HepG2 (cell line): ENCODE data around the gene PSMC3IP. TPM values are rescaled to one million over a fixed set of nuclear protein-coding genes. Genes with fewer than 3 reads are reported as not detected.
A peak's percentile ranks its signal among the peaks of the same experiment; 100 is the strongest.

Experiments used
- ARID2 ChIP-seq: sonication (generic); formaldehyde crosslinking; IDR thresholded peaks from 2 replicates; pipeline ENCODE4 v1.8.1; 2022; ENCODE audit warnings: mild to moderate bottlenecking, missing genetic modification reagents, borderline replicate concordance
- ATRX ChIP-seq: sonication (generic); formaldehyde crosslinking; IDR thresholded peaks from 2 replicates; pipeline ENCODE4 v1.4.0; 2020; ENCODE audit warnings: missing genetic modification reagents, borderline replicate concordance
- FOXK2 ChIP-seq: fragments of 450-650 bp; IDR thresholded peaks from 2 replicates; pipeline ENCODE4 v1.6.1; 2016
- FOXM1 ChIP-seq: sonication (generic); formaldehyde crosslinking; IDR thresholded peaks from 2 replicates; pipeline ENCODE4 v1.5.0; 2020; ENCODE audit warnings: missing genetic modification reagents
- FOXP1 ChIP-seq, 2 experiments: fragments of 450-650 bp in 1 of 2; IDR thresholded peaks; 2 replicates each; pipeline ENCODE4 v1.6.1; 2017 to 2018; ENCODE audit warnings: antibody characterized with exemption in 1 of 2
- MED13 ChIP-seq: sonication (generic); formaldehyde crosslinking; IDR thresholded peaks from 2 replicates; pipeline ENCODE4 v1.5.0; 2020; ENCODE audit warnings: missing genetic modification reagents
- NONO ChIP-seq, 2 experiments: fragments of 450-650 bp in 1 of 2; sonication (generic) in 1 of 2; formaldehyde crosslinking in 1 of 2; IDR thresholded peaks in 1 of 2; conservative IDR thresholded peaks in 1 of 2; 2 replicates each; pipeline versions ENCODE4 v1.6.1 to v1.8.0; 2017 to 2022; ENCODE audit warnings: mild to moderate bottlenecking in 1 of 2, missing genetic modification reagents in 1 of 2, moderate library complexity in 1 of 2
- PAF1 ChIP-seq: IDR thresholded peaks from 2 replicates; pipeline ENCODE4 v1.6.1; 2016; ENCODE audit warnings: missing genetic modification reagents, missing compliant biosample characterization
- POLR2AphosphoS5 ChIP-seq: IDR thresholded peaks from 2 replicates; pipeline ENCODE4 v1.6.1; 2012; ENCODE audit warnings: low read depth, low read length
- RBM22 ChIP-seq: fragments of 200-400 bp; formaldehyde crosslinking; optimal IDR thresholded peaks from 2 replicates; pipeline ENCODE3; 2017; ENCODE audit warnings: mild to moderate bottlenecking, low read length, moderate library complexity
- SALL1 ChIP-seq: sonication (generic); formaldehyde crosslinking; IDR thresholded peaks from 2 replicates; pipeline ENCODE4 v1.8.0; 2022; ENCODE audit warnings: mild to moderate bottlenecking, missing genetic modification reagents
- SIX4 ChIP-seq: sonication (generic); formaldehyde crosslinking; IDR thresholded peaks from 2 replicates; pipeline ENCODE4 v1.4.0; 2020; ENCODE audit warnings: missing genetic modification reagents
- TCF7 ChIP-seq: sonication (generic); IDR thresholded peaks from 2 replicates; pipeline ENCODE4 v1.6.1; 2016; ENCODE audit warnings: antibody characterized with exemption, low read depth
- ZBTB1 ChIP-seq: sonication (generic); formaldehyde crosslinking; IDR thresholded peaks from 2 replicates; pipeline ENCODE4 v1.4.0; 2020; ENCODE audit warnings: missing genetic modification reagents, borderline replicate concordance
- ZIK1 ChIP-seq: sonication (generic); formaldehyde crosslinking; IDR thresholded peaks from 2 replicates; pipeline ENCODE4 v1.5.0; 2020; ENCODE audit warnings: mild to moderate bottlenecking, low read depth, missing genetic modification reagents, borderline replicate concordance
- ZNF225 ChIP-seq: sonication (generic); formaldehyde crosslinking; IDR thresholded peaks from 2 replicates; pipeline ENCODE4 v1.4.0; 2020; ENCODE audit warnings: mild to moderate bottlenecking, missing genetic modification reagents
- ZNF30 ChIP-seq: sonication (generic); formaldehyde crosslinking; IDR thresholded peaks from 2 replicates; pipeline ENCODE4 v1.5.0; 2020; ENCODE audit warnings: mild to moderate bottlenecking, missing genetic modification reagents
- ZNF34 ChIP-seq: sonication (generic); formaldehyde crosslinking; IDR thresholded peaks from 2 replicates; pipeline ENCODE4 v1.4.0; 2020; ENCODE audit warnings: mild to moderate bottlenecking, missing genetic modification reagents, borderline replicate concordance
- ZNF598 ChIP-seq: sonication (generic); formaldehyde crosslinking; IDR thresholded peaks from 2 replicates; pipeline ENCODE4 v1.5.1; 2020; ENCODE audit warnings: mild to moderate bottlenecking, missing genetic modification reagents, borderline replicate concordance
- ZNF614 ChIP-seq: IDR thresholded peaks from 2 replicates; pipeline ENCODE4 v1.6.1; 2018; ENCODE audit warnings: missing biosample characterization, missing genetic modification reagents, inconsistent platforms, borderline replicate concordance
- ZNF761 ChIP-seq: sonication (generic); formaldehyde crosslinking; conservative IDR thresholded peaks from 2 replicates; pipeline ENCODE4 v1.4.0; 2020; ENCODE audit warnings: mild to moderate bottlenecking, missing genetic modification reagents
- polyA plus RNA-seq, 8 experiments: library from polyadenylated mRNA; depleted of rRNA in 3 of 8; stranded (reverse) in 7 of 8; unstranded in 1 of 8; fragments of >200 nt; fragmentation: Illumina TruSeq in 4 of 8; extraction: Trizol in 4 of 8; gene quantifications; 2 replicates each; pipeline versions ENCODE4 v1.2.1 to v1.2.3, GENCODE V29; 2011 to 2016; ENCODE audit warnings: low read depth in 4 of 8, missing spikeins in 1 of 8, mixed read lengths in 1 of 8; ENCODE audit not compliant: insufficient read depth in 1 of 8
- total RNA-seq, 5 experiments: library from RNA; depleted of rRNA; stranded (reverse); fragments of >200 nt; fragmentation: Illumina TruSeq; extraction: Trizol; gene quantifications; 2 replicates each; pipeline ENCODE4 v1.2.3, GENCODE V29; 2016; ENCODE audit warnings: low read depth in 1 of 5
- TF ChIP-seq, protein P1 (sequence below): sonication (generic); formaldehyde crosslinking; IDR thresholded peaks from 2 replicates; pipeline ENCODE4 v1.5.1; 2020; ENCODE audit warnings: missing genetic modification reagents, mild to moderate bottlenecking, borderline replicate concordance
- TF ChIP-seq, protein P2 (sequence below): IDR thresholded peaks from 2 replicates; pipeline ENCODE4 v1.6.1; 2016; ENCODE audit warnings: mild to moderate bottlenecking
- TF ChIP-seq, protein P3 (sequence below): sonication (generic); formaldehyde crosslinking; IDR thresholded peaks from 2 replicates; pipeline ENCODE4 v1.8.0; 2022; ENCODE audit warnings: missing genetic modification reagents, low read depth, mild to moderate bottlenecking, borderline replicate concordance
- TF ChIP-seq, protein P4 (sequence below): sonication (generic); formaldehyde crosslinking; IDR thresholded peaks from 2 replicates; pipeline ENCODE4 v1.4.0; 2020; ENCODE audit warnings: missing genetic modification reagents

The PSMC3IP gene
- total and polyA plus RNA-seq, 2 of the 13 experiments (the other 11 are each of a cell fraction or from before 2014, with no cell fraction given) = 6.5 to 22.4 TPM

DNA sequence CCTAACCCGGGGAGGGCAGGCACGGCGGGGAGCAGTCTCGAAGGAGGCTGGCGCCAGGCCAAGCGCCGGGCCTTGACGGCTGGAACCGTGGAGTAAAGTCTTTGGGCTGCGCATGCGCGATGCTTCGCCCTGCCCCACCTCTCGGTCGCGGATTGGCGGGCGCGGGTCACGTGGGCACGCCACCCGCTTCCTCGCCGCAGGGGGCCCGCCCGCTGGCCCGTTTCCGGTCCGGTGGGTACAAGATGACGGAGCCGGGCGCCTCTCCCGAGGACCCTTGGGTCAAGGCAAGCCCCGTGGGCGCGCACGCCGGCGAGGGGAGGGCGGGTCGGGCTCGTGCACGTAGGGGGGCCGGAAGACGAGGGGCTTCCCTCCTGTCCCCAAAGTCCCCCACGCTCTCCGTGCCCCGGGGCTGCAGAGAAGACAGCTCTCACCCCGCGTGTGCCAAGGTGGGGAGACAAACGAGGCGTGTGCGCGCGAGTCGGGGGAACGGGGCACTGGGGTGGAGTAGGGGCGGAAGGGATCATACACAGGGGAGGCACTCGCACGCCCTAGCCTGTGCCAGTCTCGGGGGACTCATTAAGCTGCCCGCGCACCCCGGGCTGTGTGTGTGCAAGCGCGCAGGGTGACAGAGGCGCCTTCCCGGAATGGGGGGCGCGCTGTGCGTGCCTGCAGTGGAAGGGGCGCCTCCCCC is 10.5 kb downstream of the PSMC3IP start, which contains the start of gene MLX (continued):
- TF ChIP-seq ZNF34 (CRISPR knock-in tag) (peak; percentile 88; the same call in 1 of the 2 replicates), RBM22 (peak; percentile 73), ATRX (CRISPR knock-in tag) (no peak), ZIK1 (CRISPR knock-in tag) (peak; percentile 92), ZNF761 (CRISPR knock-in tag) (peak; percentile 80; the same call in 1 of the 2 replicates), ZNF30 (peak; percentile 20; the same call in 1 of the 2 replicates), ZBTB1 (no peak), ZNF225 (0 out of 2 replicates have a peak, but pooled peaks have one; percentile 12), FOXK2 (no peak), ARID2 (CRISPR knock-in tag) (peak; percentile 97), MED13 (CRISPR knock-in tag) (no peak; the same call in 1 of the 2 replicates), FOXP1 (IDR thresholded peaks at IDR 0.05) (no peak), FOXP1 (CRISPR knock-in tag; IDR thresholded peaks at IDR 0.05) (no peak), FOXM1 (CRISPR knock-in tag) (0 out of 2 replicates have a peak, but pooled peaks have one; percentile 20), NONO (IDR thresholded peaks at IDR 0.05) (no peak), NONO (CRISPR knock-in tag; conservative IDR thresholded peaks at IDR 0.05) (peak; percentile 83), TCF7 (no peak), PAF1 (CRISPR knock-in tag) (0 out of 2 replicates have a peak, but pooled peaks have one; percentile 48), POLR2AphosphoS5 (peak; percentile 69), SIX4 (CRISPR knock-in tag) (no peak), ZNF614 (peak; percentile 75), ZNF598 (CRISPR knock-in tag) (no peak), SALL1 (CRISPR knock-in tag) (peak; percentile 91)
- TF ChIP-seq, protein P1, sequence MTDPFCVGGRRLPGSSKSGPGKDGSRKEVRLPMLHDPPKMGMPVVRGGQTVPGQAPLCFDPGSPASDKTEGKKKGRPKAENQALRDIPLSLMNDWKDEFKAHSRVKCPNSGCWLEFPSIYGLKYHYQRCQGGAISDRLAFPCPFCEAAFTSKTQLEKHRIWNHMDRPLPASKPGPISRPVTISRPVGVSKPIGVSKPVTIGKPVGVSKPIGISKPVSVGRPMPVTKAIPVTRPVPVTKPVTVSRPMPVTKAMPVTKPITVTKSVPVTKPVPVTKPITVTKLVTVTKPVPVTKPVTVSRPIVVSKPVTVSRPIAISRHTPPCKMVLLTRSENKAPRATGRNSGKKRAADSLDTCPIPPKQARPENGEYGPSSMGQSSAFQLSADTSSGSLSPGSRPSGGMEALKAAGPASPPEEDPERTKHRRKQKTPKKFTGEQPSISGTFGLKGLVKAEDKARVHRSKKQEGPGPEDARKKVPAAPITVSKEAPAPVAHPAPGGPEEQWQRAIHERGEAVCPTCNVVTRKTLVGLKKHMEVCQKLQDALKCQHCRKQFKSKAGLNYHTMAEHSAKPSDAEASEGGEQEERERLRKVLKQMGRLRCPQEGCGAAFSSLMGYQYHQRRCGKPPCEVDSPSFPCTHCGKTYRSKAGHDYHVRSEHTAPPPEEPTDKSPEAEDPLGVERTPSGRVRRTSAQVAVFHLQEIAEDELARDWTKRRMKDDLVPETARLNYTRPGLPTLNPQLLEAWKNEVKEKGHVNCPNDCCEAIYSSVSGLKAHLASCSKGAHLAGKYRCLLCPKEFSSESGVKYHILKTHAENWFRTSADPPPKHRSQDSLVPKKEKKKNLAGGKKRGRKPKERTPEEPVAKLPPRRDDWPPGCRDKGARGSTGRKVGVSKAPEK (CRISPR knock-in tag) = peak; percentile 34; the same call in 1 of the 2 replicates
- TF ChIP-seq, protein P2, sequence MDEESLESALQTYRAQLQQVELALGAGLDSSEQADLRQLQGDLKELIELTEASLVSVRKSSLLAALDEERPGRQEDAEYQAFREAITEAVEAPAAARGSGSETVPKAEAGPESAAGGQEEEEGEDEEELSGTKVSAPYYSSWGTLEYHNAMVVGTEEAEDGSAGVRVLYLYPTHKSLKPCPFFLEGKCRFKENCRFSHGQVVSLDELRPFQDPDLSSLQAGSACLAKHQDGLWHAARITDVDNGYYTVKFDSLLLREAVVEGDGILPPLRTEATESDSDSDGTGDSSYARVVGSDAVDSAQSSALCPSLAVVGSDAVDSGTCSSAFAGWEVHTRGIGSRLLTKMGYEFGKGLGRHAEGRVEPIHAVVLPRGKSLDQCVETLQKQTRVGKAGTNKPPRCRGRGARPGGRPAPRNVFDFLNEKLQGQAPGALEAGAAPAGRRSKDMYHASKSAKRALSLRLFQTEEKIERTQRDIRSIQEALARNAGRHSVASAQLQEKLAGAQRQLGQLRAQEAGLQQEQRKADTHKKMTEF (CRISPR knock-in tag) = peak; percentile 98
- TF ChIP-seq, protein P3, sequence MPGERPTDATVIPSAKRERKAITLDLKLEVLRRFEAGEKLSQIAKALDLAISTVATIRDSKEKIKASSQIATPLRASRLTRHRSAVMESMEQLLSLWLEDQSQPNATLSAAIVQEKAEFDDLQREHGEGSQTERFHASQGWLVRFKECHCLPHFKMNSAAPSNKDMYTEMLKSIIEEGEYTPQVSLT (CRISPR knock-in tag) = no peak
- TF ChIP-seq, protein P4, sequence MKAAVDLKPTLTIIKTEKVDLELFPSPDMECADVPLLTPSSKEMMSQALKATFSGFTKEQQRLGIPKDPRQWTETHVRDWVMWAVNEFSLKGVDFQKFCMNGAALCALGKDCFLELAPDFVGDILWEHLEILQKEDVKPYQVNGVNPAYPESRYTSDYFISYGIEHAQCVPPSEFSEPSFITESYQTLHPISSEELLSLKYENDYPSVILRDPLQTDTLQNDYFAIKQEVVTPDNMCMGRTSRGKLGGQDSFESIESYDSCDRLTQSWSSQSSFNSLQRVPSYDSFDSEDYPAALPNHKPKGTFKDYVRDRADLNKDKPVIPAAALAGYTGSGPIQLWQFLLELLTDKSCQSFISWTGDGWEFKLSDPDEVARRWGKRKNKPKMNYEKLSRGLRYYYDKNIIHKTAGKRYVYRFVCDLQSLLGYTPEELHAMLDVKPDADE (CRISPR knock-in tag) = 0 out of 2 replicates have a peak, but pooled peaks have one; percentile 37
